Body of pancreas (tissue), 4 donors: Measurements from ENCODE around the gene PTH1R.

Experiments used
- POLR2A ChIP-seq, 3 donors: fragments of 450-650 bp; IDR thresholded peaks; one replicate each; pipeline ENCODE4 v1.6.1; 2016; ENCODE audit warnings: antibody characterized with exemption in 3 of 3, mild to moderate bottlenecking in 2 of 3
- TF ChIP-seq, protein P1 (sequence below), 7 experiments: fragments of 450-650 bp in 4 of 7; fragments of 200-600 bp in 3 of 7; sonication (generic) in 3 of 7; IDR thresholded peaks; one replicate each; pipeline ENCODE4 v1.5.1; 2016 to 2019; ENCODE audit warnings: antibody characterized with exemption in 7 of 7

DNA sequence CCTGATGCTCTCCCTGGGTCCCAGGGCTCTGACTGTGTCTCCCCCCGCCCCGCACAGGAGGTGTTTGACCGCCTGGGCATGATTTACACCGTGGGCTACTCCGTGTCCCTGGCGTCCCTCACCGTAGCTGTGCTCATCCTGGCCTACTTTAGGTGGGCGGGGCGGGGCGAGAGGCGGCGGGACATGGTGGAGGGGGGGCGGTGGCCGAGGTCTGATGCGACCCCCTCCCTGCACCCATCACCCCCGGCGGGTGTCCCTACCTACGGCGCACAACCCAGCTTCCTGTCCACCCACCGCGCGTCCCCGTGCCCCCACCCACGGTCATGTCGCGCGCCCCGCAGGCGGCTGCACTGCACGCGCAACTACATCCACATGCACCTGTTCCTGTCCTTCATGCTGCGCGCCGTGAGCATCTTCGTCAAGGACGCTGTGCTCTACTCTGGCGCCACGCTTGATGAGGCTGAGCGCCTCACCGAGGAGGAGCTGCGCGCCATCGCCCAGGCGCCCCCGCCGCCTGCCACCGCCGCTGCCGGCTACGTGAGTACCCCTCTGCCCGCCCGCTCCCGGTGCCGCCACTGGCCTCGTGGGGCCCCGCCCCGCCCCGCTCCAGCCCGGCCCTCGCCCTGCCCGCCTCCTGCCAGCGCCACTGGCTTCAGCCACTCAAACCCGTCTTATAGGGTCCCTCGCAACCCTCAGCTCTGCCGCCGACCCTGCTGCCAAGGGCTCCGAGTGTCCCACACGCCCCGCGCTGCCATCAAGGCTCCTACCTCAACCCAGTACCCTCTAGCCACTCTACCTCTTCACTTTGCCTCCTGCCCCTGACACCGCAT is 21.0 kb downstream of the PTH1R start:
- TF ChIP-seq, protein P1, sequence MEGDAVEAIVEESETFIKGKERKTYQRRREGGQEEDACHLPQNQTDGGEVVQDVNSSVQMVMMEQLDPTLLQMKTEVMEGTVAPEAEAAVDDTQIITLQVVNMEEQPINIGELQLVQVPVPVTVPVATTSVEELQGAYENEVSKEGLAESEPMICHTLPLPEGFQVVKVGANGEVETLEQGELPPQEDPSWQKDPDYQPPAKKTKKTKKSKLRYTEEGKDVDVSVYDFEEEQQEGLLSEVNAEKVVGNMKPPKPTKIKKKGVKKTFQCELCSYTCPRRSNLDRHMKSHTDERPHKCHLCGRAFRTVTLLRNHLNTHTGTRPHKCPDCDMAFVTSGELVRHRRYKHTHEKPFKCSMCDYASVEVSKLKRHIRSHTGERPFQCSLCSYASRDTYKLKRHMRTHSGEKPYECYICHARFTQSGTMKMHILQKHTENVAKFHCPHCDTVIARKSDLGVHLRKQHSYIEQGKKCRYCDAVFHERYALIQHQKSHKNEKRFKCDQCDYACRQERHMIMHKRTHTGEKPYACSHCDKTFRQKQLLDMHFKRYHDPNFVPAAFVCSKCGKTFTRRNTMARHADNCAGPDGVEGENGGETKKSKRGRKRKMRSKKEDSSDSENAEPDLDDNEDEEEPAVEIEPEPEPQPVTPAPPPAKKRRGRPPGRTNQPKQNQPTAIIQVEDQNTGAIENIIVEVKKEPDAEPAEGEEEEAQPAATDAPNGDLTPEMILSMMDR (IDR thresholded peaks at IDR 0.05), result no peak
- no peak for TF ChIP-seq POLR2A (IDR thresholded peaks at IDR 0.05)
